Naive thymus-derived CD4-positive, alpha-beta T cell (primary cell): ENCODE measurements around the gene TRMT1L. TPM values are rescaled to one million over a fixed set of nuclear protein-coding genes. Genes with fewer than 3 reads are reported as not detected.

Experiments
- ATAC-seq: fragments of 150-1000 bp; cut with Tn5 transposase; 2 replicates; pipeline ENCODE4 v1.10.0; 2021; ENCODE audit warnings: mild to moderate bottlenecking, moderate library complexity
- CTCF ChIA-PET: fragments of 350-600 bp; sonication (Branson Sonifier 250); formaldehyde crosslinking; loops from one replicate; lab custom pipeline; 2021; ENCODE audit warnings: antibody characterized with exemption; lab: Charles Lee
- POLR2A ChIA-PET: fragments of 350-600 bp; sonication (Branson Sonifier 250); formaldehyde crosslinking; loops from one replicate; lab custom pipeline; 2021; ENCODE audit warnings: antibody characterized with exemption, inconsistent platforms; lab: Charles Lee
- DNase-seq, 9 donors: peaks; one replicate each; pipeline versions ENCODE4 v3.0.0 to v3.0.0-alpha.2; 2020 to 2022; ENCODE audit warnings: mixed read lengths in 1 of 9
- H3K27ac ChIP-seq: one replicate; pipeline ENCODE4 v1.7.0; 2013; ENCODE audit warnings: mild to moderate bottlenecking, low read depth, low read length, moderate library complexity
- H3K27me3 ChIP-seq, 2 donors: one replicate each; pipeline ENCODE4 v1.7.0; 2013; ENCODE audit warnings: low read length in 2 of 2, mild to moderate bottlenecking in 2 of 2, moderate library complexity in 2 of 2; ENCODE audit not compliant: control insufficient read depth in 2 of 2, insufficient read depth in 2 of 2
- H3K36me3 ChIP-seq, 3 experiments: 1 replicate in 2 of 3; 2 replicates in 1 of 3; pipeline ENCODE4 v1.7.0; 2013; ENCODE audit warnings: low read length in 3 of 3, mild to moderate bottlenecking in 3 of 3, moderate library complexity in 1 of 3; ENCODE audit not compliant: insufficient read depth in 3 of 3, control insufficient read depth in 2 of 3
- H3K4me1 ChIP-seq, 2 donors: one replicate each; pipeline ENCODE4 v1.7.0; 2013; ENCODE audit warnings: low read length in 2 of 2, mild to moderate bottlenecking in 2 of 2, moderate library complexity in 1 of 2; ENCODE audit not compliant: control insufficient read depth in 2 of 2, insufficient read depth in 2 of 2
- H3K4me3 ChIP-seq: 2 replicates; pipeline ENCODE4 v1.7.0; 2013; ENCODE audit warnings: mild to moderate bottlenecking, low read length
- H3K9me3 ChIP-seq, 3 experiments: 1 replicate in 2 of 3; 2 replicates in 1 of 3; pipeline ENCODE4 v1.7.0; 2013; ENCODE audit warnings: low read length in 3 of 3; ENCODE audit not compliant: control insufficient read depth in 2 of 3
- H3K27ac Mint-ChIP-seq, 9 donors: one replicate each; pipeline ENCODE4 v1.8.0; 2020 to 2022; ENCODE audit warnings: mixed read lengths in 9 of 9, mild to moderate bottlenecking in 8 of 9, moderate library complexity in 5 of 9, inconsistent platforms in 2 of 9
- H3K27me3 Mint-ChIP-seq, 5 donors: one replicate each; pipeline ENCODE4 v1.8.0; 2021 to 2022; ENCODE audit warnings: mixed read lengths in 5 of 5, mild to moderate bottlenecking in 1 of 5
- H3K36me3 Mint-ChIP-seq, 5 donors: one replicate each; pipeline ENCODE4 v1.8.0; 2020 to 2022; ENCODE audit warnings: mixed read lengths in 5 of 5, mild to moderate bottlenecking in 3 of 5, inconsistent platforms in 1 of 5
- H3K4me1 Mint-ChIP-seq, 7 donors: one replicate each; pipeline ENCODE4 v1.8.0; 2020 to 2022; ENCODE audit warnings: mixed read lengths in 7 of 7, mild to moderate bottlenecking in 3 of 7, inconsistent platforms in 1 of 7
- H3K4me3 Mint-ChIP-seq, 10 donors: one replicate each; pipeline ENCODE4 v1.8.0; 2020 to 2022; ENCODE audit warnings: mild to moderate bottlenecking in 10 of 10, mixed read lengths in 10 of 10, moderate library complexity in 6 of 10, inconsistent platforms in 2 of 10
- H3K9me3 Mint-ChIP-seq, 11 donors: one replicate each; pipeline ENCODE4 v1.8.0; 2020 to 2022; ENCODE audit warnings: mixed read lengths in 11 of 11, mild to moderate bottlenecking in 4 of 11, inconsistent platforms in 1 of 11, moderate library complexity in 1 of 11
- intact Hi-C, 2 donors: fragments of 100-400 bp; cut with micrococcal nuclease; formaldehyde crosslinking; loops; one replicate each; pipeline ENCODE4 v1.15.1; 2023
- polyA plus RNA-seq, 2 donors: library from polyadenylated mRNA; unstranded; fragments of 300-500 nt; fragmentation: Illumina TruSeq; gene quantifications; one replicate each; pipeline ENCODE4 v1.2.3, GENCODE V29; 2021
- total RNA-seq, 6 experiments: library from RNA in 5 of 6; stranded (reverse) in 5 of 6; gene quantifications; 1 replicate in 5 of 6; 2 replicates in 1 of 6; pipeline ENCODE4 v1.2.3 and lab custom pipeline; 2021 to 2026

The TRMT1L gene
- total and polyA plus RNA-seq, 7 experiments from 2014 or later: 11.6 to 33.9 (median 19.5) TPM

- Mint-ChIP-seq H3K4me1 (peaks cover 0 to 7% (median 0%) of the 10 kb centered on the region in 7 donors), H3K36me3 (peaks cover 8 to 46% (median 28%) of the 10 kb centered on the region in 5 donors), H3K27me3 (no peaks in the 10 kb centered on the region), H3K9me3 (no peaks in the 10 kb centered on the region), H3K4me3 (no peak overlapping the region), H3K27ac (no peak overlapping the region)
- DNase-seq (no peak), ATAC-seq (no peak)
- H3K9me3 ChIP-seq: no peaks in the 10 kb centered on the region
- H3K27ac ChIP-seq: no peak overlapping the region
- no peaks in the 10 kb centered on the region for H3K27me3 ChIP-seq
- no peaks in the 10 kb centered on the region for H3K4me1 ChIP-seq
- H3K36me3 ChIP-seq: peaks cover 0 to 24% (median 2%) of the 10 kb centered on the region in 3 experiments
- CTCF ChIA-PET: interaction anchor here (0.6 kb wide), 1 partner anchor 94 kb away, joined by 7 read pairs; no protein-coding TSS in a partner anchor
- POLR2A ChIA-PET: no interaction called here
- intact Hi-C loops: no loop called here
- H3K4me3 ChIP-seq: no peak overlapping the region
These were observed 12.5 kb downstream of the TRMT1L start for GRCh38 chr1:185144233-185144632.

- H3K27me3 Mint-ChIP-seq: no peaks in the 10 kb centered on the region
- H3K4me3 ChIP-seq: no peak overlapping the region
- no peaks in the 10 kb centered on the region for H3K27me3 ChIP-seq
- H3K27ac ChIP-seq: no peak overlapping the region
- no peak overlapping the region for H3K27ac Mint-ChIP-seq
- ATAC-seq (no peak), DNase-seq (no peak)
- H3K4me3 Mint-ChIP-seq: no peak overlapping the region
- peaks cover 0 to 5% (median 0%) of the 10 kb centered on the region in 7 donors for H3K4me1 Mint-ChIP-seq
- intact Hi-C loops: no loop called here
- peaks cover 0 to 50% (median 18%) of the 10 kb centered on the region in 5 donors for H3K36me3 Mint-ChIP-seq
- peaks cover 0 to 19% (median 4%) of the 10 kb centered on the region in 3 experiments for H3K36me3 ChIP-seq
- H3K9me3 ChIP-seq: no peaks in the 10 kb centered on the region
- no peaks in the 10 kb centered on the region for H3K4me1 ChIP-seq
- no peaks in the 10 kb centered on the region for H3K9me3 Mint-ChIP-seq
- CTCF ChIA-PET: no interaction called here
- POLR2A ChIA-PET: no interaction called here
These were observed 17.5 kb downstream of the TRMT1L start for GRCh38 chr1:185139246-185139645.

GRCh38 chr1:185137896-185138545 lies 18.7 kb downstream of the TRMT1L start:
- Mint-ChIP-seq H3K27ac (no peak overlapping the region), H3K9me3 (peaks cover 0 to 3% (median 0%) of the 10 kb centered on the region in 11 donors), H3K4me1 (peaks cover 0 to 5% (median 0%) of the 10 kb centered on the region in 7 donors), H3K27me3 (no peaks in the 10 kb centered on the region), H3K4me3 (no peak overlapping the region), H3K36me3 (peaks cover 0 to 62% (median 27%) of the 10 kb centered on the region in 5 donors)
- Histone ChIP-seq H3K4me1 (no peaks in the 10 kb centered on the region), H3K27ac (no peak overlapping the region), H3K36me3 (peaks cover under 1 to 27% (median 4%) of the 10 kb centered on the region in 3 experiments), H3K4me3 (no peak overlapping the region), H3K9me3 (no peaks in the 10 kb centered on the region), H3K27me3 (no peaks in the 10 kb centered on the region)
- ChIA-PET CTCF (no interaction called here), POLR2A (no interaction called here)
- intact Hi-C loops: no loop called here
- ATAC-seq (no peak), DNase-seq (no peak)

- H3K4me3 Mint-ChIP-seq: no peak overlapping the region
- intact Hi-C loops: no loop called here
These were observed 24.2 kb downstream of the TRMT1L start for GRCh38 chr1:185132534-185132933.

GRCh38 chr1:185129708-185130107 lies 27.0 kb downstream of the TRMT1L start:
- no peaks in the 10 kb centered on the region for H3K4me1 ChIP-seq
- H3K27ac Mint-ChIP-seq: no peak overlapping the region
- CTCF ChIA-PET: no interaction called here
- H3K36me3 ChIP-seq: peaks cover 5 to 37% (median 7%) of the 10 kb centered on the region in 3 experiments
- peaks cover 14 to 64% (median 47%) of the 10 kb centered on the region in 5 donors for H3K36me3 Mint-ChIP-seq
- no peak overlapping the region for H3K4me3 Mint-ChIP-seq
- no peak overlapping the region for H3K4me3 ChIP-seq
- no peak for DNase-seq
- peaks cover 0 to 5% (median 0%) of the 10 kb centered on the region in 7 donors for H3K4me1 Mint-ChIP-seq
- H3K27me3 Mint-ChIP-seq: no peaks in the 10 kb centered on the region
- peaks cover 0 to 11% (median 4%) of the 10 kb centered on the region in 11 donors for H3K9me3 Mint-ChIP-seq
- no peaks in the 10 kb centered on the region for H3K9me3 ChIP-seq
- POLR2A ChIA-PET: interaction anchor here (0.5 kb wide), 1 partner anchor 105 kb away, joined by 3 read pairs; no protein-coding TSS in a partner anchor
- no peak for ATAC-seq
- H3K27ac ChIP-seq: no peak overlapping the region
- intact Hi-C loops: no loop called here
- no peaks in the 10 kb centered on the region for H3K27me3 ChIP-seq

More at GRCh38 chr1:185132534-185132933, 24.2 kb downstream of the TRMT1L start:
- Mint-ChIP-seq H3K27me3 (no peaks in the 10 kb centered on the region), H3K27ac (no peak overlapping the region), H3K36me3 (peaks cover 14 to 74% (median 45%) of the 10 kb centered on the region in 5 donors), H3K9me3 (peaks cover 0 to 11% (median 4%) of the 10 kb centered on the region in 11 donors), H3K4me1 (peaks cover 0 to 5% (median 0%) of the 10 kb centered on the region in 7 donors)
- Histone ChIP-seq H3K36me3 (peaks cover 5 to 31% (median 8%) of the 10 kb centered on the region in 3 experiments), H3K4me1 (no peaks in the 10 kb centered on the region), H3K9me3 (no peaks in the 10 kb centered on the region), H3K4me3 (no peak overlapping the region), H3K27ac (no peak overlapping the region), H3K27me3 (no peaks in the 10 kb centered on the region)
- CTCF ChIA-PET: no interaction called here
- POLR2A ChIA-PET: interaction anchor here (0.6 to 0.7 kb wide), 2 partner anchors 206 to 539 kb away, joined by 4 to 6 read pairs; no protein-coding TSS in a partner anchor
- DNase-seq (no peak), ATAC-seq (no peak)

- H3K36me3 ChIP-seq: peaks cover 0 to 6% (median 0%) of the 10 kb centered on the region in 3 experiments
- H3K4me3 ChIP-seq: no peak overlapping the region
- Mint-ChIP-seq H3K4me3 (no peak overlapping the region), H3K27ac (no peak overlapping the region), H3K36me3 (peaks cover 0 to 19% (median 9%) of the 10 kb centered on the region in 5 donors), H3K9me3 (peaks cover 6 to 38% (median 16%) of the 10 kb centered on the region in 11 donors), H3K4me1 (no peaks in the 10 kb centered on the region), H3K27me3 (no peaks in the 10 kb centered on the region)
- H3K4me1 ChIP-seq: no peaks in the 10 kb centered on the region
- H3K27me3 ChIP-seq: no peaks in the 10 kb centered on the region
- CTCF ChIA-PET: interaction anchor here (0.6 kb wide), 1 partner anchor 74 kb away, joined by 3 read pairs; no protein-coding TSS in a partner anchor
- H3K9me3 ChIP-seq: peaks cover 0 to 21% (median 4%) of the 10 kb centered on the region in 3 experiments
- no peak overlapping the region for H3K27ac ChIP-seq
- intact Hi-C loops: no loop called here
- DNase-seq (no peak), ATAC-seq (no peak)
- POLR2A ChIA-PET: no interaction called here
These were observed 44.4 kb downstream of the TRMT1L start for GRCh38 chr1:185112356-185112755.
